ENCODE results near the gene ICE2.

ICE2 gene

GRCh38 chr15:60520825-60521368 is 42.0 kb upstream of the ICE2 start:
- peak; percentile 96 for TF ChIP-seq CTCF (IDR thresholded peaks at IDR 0.05; ENCODE audit: insufficient read depth, low read depth, low read length, missing control alignments)
- peak; percentile 87 for DNase-seq (ENCODE audit: low read depth)
- H3K4me3 ChIP-seq (ENCODE audit: low read length): no peak overlapping the region

DNA sequence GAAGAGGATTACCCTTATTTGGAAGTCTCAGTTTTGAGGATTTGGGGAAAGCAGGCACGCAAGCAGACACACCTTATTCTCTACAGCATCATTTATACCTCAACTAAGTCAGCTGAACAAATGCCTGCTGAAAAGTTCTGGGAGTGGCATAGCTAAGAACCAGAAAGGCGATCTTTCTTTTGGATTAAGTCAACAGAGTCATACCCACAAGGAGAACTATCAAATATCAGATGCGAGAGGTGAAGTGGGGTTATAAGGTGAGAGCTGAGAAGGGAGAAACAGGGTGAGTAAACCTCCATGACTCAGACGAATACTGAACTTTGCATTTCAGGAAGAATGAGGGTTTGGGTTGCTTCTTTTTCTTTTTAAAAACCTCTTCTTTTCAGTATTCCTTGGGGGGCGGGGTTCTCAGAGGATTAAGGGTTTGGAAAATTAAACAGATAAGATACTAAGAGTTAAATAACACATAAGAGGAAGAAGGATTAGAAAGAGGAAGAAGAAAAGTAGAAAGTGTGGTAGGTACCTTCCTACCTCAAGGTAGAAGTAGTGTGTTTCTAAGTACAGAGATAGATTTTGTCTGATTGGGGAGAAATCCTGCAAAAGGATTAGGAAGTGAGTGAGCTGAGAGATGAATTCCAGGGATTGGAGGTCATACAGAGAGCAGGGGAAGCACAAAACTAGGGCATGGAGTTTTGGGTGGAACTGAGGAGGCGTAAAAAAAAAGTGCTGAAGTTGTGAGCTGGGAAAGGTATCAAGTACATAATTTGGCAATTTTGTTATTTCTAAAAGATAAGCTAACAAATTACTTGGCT is 41.3 kb upstream of the ICE2 start:
- TF ChIP-seq CTCF (IDR thresholded peaks at IDR 0.05; ENCODE audit: insufficient read depth, low read depth, low read length, missing control alignments): no peak
- peak; percentile 91 for DNase-seq (ENCODE audit: low read depth)
- no peak overlapping the region for H3K4me3 ChIP-seq (ENCODE audit: low read length)

DNA sequence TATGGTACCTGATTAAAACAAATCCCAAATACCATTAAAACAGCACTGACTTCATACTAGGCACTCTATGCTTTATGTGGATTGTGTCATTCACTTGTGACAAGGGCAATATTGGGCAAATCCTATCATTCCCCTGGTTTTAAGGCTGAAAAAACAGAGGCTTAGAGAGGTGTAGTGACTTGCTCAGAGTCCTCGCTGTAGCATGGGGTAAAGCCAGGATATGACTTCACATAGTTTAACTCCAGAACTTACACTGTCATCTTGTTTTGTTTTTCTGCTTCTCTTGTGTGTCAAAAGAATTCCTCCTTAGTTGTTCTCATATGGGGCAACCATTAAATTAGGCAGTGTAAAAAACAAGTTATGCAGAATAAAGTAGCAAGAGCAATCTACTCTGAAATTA is 40.3 kb upstream of the ICE2 start:
- H3K4me3 ChIP-seq (ENCODE audit: low read length): no peak overlapping the region
- peak; percentile 59 for DNase-seq (ENCODE audit: low read depth)
- TF ChIP-seq CTCF (IDR thresholded peaks at IDR 0.05; ENCODE audit: insufficient read depth, low read depth, low read length, missing control alignments): no peak

DNA sequence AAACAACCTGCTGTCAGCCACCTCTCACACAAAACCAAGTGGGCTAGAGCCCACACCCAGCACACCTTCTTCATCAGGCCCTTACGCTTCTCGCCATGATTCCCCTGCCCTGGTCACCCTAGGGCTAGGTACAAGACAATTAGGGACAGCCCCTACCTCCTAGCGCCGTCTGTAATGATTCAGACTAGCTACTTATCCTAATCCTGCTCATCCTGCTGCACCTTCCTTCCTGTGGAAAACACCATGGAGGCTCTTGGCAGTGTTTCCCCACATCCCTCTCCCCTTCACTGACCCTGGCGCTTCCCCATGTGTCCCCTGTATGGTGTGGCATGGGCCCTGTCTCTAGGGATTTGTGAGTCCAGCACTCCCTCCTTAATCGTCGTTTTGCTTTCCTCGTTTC is 39.6 kb upstream of the ICE2 start:
- no peak for TF ChIP-seq CTCF (IDR thresholded peaks at IDR 0.05; ENCODE audit: insufficient read depth, low read depth, low read length, missing control alignments)
- no peak overlapping the region for H3K4me3 ChIP-seq (ENCODE audit: low read length)
- DNase-seq (ENCODE audit: low read depth): peak; percentile 45

DNA sequence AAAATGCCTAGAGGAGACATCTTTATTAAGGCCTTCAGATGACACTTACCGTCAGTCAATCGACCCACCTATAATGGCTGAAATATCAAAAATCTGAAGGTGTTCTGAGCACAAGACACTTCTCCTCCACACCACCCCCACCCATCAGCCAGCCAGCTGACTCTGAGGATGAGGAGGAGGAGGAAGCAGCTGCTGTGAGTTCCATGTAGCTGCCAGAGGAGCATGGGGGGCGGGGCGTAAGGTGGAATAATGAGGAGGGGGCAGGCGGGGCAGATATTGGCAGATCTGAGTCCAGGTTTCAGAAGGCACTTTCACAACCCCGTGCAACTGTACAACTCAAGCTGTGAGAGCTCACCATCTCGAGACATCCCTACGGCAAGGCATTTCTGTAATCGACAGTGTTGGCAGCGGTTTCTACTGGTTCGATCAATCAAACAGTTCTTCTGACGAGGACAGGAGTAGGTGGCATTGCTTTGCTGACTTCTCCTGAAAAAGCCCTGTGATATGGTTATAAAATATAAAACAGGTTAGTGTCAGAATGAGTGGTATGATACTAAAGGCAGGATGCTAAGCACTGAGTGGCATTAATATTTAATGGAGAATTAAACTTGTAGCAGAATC is 35.4 kb upstream of the ICE2 start:
- TF ChIP-seq CTCF (IDR thresholded peaks at IDR 0.05; ENCODE audit: insufficient read depth, low read depth, low read length, missing control alignments): no peak
- DNase-seq (ENCODE audit: low read depth): no peak
- H3K4me3 ChIP-seq (ENCODE audit: low read length): no peak overlapping the region

DNA sequence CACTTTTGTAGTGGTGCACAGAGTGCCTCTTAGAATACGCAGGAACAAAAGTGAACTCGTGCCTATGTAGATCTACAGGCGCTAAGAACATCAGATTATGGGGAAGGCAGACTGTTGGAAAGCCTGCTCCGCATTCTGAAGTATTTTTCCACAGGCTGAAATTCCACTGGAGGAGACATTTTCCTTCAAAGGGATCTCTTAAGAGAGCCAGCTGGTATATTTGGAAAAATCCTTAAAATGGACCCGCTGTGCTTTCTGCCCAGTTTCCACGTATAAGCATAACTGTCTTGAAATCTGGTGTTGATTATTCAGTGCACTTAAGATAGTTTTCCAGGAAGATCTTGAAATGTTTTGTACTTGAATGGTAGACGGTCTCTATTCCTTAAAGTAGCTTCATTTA is 34.7 kb upstream of the ICE2 start:
- H3K4me3 ChIP-seq (ENCODE audit: low read length): no peak overlapping the region
- TF ChIP-seq CTCF (IDR thresholded peaks at IDR 0.05; ENCODE audit: insufficient read depth, low read depth, low read length, missing control alignments): no peak
- DNase-seq (ENCODE audit: low read depth): no peak
